GM19324 (cell line): ENCODE results near the gene LMO1.

Experiments
- ATAC-seq: cut with Tn5 transposase; IDR thresholded peaks from one replicate; pipeline ENCODE4 v1.9.1; 2021; ENCODE audit warnings: mild to moderate bottlenecking, moderate library complexity; ENCODE audit not compliant: unreplicated experiment, low FRiP score

The LMO1 gene

DNA sequence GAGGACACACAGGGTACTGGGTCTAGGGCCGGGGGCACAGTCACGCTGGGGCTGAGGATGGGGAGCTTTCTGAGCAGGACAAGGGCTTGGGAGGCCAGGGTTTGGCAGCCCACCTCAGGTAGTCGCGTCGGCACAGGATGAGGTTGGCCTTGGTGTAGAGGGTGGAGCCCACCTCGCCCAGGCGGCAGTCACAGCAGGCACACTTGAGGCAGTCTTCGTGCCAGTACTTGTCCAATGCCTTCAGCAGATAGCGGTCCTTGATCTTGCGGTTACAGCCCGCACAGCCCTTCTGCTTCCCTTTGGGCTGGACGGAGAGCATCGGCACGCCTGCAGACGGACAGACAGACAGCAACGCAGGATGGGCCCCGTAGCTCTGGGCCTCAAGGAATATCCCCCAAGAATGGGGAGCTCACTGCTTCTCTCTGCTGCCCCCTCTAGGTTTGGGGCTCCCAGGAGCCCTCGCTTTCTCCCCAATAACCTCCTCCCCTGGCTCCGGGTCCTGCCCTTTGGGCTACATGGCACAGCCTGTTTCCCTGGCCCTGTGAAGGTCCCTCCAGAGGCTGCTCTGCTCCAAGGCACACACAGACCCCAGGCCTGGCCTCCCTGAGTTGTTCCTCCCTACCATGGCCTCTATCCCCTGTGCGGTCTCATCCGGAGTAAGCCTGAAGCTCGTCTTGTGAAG is 33.4 kb downstream of the LMO1 start:
- no peak for ATAC-seq

DNA sequence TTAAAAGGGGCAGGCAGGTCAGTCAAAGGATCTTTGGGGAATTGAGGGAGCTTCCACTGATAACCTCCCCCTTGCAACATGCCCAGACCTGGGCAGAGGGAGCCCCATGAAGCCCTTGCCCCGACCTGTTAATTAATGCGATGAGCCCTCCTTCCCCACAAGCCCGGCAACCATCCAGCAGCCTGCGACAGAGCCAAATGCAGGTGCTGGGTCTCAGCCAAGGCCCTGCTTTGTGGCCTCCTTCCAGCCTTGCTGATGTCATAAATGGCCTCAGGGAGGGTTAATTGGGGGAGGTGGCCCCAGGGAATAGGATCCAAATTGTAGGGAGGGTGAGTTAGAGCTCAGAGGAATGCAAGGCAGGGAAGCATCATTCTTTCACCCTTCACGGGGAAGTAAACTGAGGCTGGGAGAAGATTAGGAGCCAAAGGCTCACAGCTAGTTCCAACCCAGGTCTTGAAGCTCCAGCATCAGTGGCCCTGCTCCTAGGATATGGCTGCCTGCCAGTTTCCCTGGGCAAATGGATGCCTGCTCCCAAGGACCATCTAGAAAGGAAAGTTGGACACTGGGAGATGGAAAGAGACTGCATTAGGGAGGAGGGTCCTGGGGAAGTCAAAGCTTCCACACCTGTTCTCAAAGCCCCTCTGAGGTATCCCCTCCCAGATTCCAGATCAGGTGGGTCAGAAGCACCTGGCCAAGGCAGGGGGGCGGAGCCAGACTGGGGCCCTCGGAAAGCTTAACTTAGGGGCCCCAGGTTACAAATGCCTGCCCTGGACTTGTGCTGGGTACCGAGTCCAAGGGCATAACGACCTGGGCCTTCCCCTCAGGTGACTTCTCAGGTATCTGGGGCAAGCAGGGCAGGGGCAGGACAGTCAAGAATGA is 34.1 kb downstream of the LMO1 start:
- no peak for ATAC-seq

DNA sequence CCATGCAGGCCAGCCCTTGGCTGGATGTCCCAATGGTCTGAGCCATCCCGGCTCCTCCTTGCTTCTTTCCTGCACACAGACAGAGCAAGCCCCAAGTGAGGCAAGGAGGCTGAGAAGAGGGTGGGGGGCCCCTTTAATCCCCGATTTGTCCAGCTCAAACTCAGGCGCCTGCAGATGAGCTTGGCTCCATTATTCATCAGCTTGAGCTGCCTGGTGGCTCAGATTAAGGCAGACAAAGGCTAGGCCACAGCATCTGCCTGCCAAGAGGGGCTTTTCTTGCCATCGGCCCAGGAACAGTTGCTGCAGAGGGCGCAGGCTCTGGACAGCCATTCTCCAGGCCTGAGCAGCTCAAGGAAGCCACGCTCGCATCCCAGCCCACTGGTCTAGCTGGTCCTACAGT is 35.4 kb downstream of the LMO1 start:
- no peak for ATAC-seq

DNA sequence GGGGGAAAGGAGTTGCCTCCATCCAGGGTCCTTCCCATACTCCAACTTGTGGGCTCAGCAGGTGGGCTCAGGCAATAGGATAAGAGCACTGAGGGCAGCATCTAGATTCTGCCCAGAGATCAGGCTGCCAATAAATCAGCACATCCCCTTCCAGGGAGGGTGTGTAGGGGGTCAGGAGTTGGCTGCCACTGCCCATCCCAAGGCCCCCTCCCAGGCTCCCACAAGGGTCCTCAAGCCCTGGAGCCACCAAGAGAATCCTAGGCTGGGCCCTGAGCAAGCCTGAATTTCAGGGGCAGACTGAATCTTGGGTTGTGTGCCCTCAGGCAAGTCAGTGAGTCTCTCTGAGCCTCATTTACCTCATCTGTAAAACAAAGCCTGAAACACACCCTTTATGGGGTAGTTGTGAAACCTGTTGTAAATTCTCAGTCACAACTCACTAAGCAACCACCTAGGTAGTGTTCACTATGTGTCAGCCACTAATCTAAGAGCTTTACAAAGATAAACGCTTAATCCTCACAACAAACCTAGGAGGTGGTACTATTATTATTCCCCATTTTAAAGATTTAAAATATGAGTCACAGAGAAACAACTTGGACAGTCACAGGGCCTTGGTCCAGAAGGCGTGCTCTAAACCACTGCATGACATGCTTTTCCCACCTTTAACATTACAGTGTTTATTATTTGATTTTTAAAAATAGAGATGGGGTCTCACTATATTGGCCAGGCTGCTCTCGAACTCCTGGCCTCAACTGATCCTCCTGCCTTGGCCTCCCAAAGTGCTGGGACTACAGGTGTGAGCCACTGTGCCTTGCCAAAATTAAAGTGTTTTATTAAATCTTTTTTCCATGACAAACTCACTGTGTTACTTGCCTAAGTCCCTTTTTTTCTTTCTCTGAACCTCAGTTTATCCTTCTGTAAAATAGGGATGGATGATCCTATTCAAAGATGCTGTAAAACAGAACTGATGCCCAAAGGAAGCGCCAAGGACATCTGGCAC is 36.2 kb downstream of the LMO1 start:
- no peak for ATAC-seq

DNA sequence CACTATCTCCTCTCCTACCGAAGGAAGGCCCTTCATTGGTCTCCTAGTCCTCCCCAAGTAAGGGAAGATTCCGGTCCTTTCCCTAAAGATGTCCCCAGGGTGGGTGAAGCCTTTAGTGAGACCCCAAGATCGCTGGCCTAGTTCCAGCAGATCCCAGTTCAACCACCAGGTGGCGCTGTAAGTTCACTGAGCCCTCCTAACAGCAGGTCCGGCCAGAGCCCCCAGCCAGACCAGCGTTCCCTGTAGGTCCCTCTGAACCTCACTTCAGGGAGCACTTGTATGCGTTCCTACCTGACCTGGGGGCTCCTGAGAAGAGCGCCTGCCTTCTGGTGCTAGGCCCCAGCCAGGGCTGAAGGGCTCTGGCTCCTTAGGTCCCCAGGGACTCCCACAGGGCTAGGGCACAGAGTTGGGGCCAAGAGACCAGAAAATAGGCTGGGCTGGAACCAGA is 38.1 kb downstream of the LMO1 start:
- no peak for ATAC-seq

DNA sequence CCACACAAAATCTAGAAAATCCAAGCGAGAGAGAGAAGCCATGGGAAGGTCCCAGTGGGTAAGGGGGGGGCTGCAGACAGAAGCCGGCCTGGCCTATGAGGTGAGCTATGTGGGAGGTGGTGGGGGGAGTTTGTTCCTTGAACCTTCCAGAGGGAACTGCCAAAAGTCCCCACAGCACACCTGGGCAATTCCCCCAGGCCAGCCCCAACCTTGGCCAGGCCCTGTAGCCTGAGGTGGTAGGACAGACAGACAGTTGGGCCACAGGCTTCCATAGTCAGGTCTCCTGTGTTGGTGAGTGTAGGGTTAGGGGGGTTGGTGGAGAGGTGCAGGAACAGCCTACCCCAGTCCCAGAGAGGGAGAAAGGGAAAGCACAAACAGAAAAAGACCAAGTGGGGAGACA is 39.0 kb downstream of the LMO1 start:
- no peak for ATAC-seq

DNA sequence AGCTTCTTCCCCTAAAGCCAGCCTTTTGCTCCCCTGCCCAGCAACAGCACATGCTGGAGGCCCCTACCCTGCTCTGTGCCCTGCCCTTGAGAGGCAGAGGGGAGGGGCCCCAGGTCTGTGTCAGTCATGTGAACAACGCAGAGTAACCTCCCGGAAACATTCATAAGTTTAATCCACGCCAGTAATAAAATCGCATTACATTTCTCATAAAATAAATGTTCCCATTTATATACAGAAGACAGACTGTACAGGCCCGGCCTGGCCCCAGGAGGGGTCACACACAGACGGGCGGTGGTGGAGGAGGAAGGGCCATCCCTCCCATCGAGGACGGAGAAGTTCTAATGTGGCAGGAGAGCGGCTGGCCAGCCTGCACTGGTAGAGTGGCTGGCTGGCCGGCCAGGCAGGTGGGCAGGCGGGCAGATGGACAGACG is 39.5 kb downstream of the LMO1 start:
- no peak for ATAC-seq

DNA sequence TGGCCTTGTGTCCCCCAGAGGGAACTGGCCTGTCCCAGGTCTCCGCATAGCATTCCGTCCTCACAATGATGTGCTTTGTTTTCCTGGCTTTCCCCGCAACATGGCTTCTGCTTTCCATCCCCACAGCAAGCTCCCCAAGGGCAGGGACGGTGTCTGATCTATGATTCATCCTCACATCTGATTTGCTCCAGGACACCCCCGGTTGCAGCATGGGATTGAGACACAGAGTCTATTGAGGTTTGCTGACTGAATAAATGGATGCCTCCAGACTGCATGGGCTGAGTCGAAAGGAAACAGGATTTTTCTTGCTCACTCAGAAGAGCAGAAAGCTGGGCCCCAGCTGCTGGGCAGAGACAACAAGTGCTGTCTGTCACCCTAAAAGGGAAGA is 40.2 kb downstream of the LMO1 start:
- ATAC-seq, result no peak

DNA sequence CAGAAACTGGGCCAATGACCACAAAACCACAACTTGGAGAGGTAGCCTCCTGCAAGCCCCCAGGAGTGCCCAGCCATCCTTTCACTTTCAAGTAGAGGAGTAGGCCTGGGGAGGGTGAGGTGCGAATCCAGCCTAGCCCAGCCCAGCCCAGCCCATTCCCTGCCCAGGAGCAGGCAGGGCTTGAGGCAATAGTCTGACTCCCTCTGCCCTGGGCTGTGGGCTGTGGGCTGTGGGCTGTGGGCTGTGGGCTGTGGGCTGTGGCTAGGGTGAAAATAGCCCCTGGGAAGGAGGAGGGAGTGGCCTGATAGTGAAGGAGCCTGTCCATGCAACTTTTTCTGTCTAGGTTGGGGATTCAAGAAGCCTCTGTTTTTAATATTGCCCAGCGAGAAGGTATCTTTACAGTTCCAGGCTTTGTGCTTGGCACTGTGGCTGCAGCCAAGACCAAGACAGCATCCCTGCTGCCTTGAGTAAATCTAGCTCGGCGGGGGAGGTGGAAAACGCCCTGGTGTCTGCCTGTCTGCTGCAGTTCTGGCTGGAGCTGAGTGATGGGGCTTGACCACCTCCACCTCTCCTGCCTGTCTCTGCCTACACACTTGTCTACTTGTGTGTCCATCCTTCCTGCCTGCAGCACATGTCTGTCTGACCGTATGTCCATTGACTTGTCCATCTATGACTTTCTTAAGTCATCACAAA is 40.7 kb downstream of the LMO1 start:
- no peak for ATAC-seq

DNA sequence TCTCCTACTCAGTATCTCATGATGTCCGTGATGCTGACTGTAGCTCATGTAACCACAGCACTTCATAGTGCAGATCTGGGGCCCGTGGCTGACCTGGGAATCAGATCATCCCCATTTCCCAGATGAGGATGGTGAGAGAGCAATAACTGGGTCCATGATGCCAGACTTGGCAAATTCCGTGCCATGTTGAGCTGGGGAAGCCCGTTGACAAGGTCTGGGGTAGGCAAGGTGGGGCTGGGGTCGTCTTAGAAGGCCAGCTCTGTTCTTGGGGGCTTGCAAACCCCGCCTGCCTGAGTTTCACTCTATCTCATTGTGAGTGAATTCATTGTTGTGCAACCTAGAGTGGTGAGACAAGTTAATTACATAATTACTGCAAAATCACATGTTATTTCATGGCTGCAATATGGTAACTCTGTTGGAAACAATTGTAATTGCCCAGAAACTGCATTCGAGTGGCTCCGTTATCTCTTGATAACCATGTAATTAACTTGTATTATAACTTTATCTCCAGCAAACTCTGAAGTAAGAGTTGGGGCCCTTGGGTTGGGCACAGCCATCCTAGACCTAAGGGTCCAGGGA is 41.7 kb downstream of the LMO1 start:
- ATAC-seq, result no peak

DNA sequence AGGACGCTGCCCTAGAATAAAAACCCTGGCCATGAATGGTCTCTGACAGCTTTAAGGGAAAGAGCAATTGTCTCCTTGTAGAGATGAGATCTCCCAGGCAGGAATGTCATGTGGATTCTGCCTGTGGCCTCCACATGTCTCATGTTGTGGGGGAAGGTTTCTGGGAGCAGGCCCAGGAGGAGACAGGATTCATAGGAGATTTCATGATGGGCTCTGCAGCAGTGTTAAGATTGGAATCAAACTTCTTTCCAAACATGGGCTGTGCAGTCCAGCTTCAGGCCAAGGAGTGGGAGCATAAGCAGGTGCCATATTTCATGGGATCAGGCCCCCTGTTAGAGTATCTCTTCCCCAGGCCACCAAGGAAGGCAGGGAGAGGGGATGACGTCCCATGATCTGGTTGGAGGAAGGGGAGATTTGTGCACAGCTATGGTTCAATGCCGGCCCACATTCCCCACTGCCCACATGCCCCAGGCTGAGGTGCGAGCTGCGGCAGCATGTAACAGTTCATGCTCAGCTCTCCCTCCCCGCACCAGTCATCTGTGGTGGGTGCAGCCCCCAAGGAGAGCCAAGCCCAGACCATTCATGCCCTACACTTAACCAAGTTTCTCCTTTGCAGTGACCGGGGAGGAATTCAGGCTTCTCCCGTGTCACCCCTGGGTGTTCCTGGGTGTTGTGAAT is 42.5 kb downstream of the LMO1 start:
- no peak for ATAC-seq

DNA sequence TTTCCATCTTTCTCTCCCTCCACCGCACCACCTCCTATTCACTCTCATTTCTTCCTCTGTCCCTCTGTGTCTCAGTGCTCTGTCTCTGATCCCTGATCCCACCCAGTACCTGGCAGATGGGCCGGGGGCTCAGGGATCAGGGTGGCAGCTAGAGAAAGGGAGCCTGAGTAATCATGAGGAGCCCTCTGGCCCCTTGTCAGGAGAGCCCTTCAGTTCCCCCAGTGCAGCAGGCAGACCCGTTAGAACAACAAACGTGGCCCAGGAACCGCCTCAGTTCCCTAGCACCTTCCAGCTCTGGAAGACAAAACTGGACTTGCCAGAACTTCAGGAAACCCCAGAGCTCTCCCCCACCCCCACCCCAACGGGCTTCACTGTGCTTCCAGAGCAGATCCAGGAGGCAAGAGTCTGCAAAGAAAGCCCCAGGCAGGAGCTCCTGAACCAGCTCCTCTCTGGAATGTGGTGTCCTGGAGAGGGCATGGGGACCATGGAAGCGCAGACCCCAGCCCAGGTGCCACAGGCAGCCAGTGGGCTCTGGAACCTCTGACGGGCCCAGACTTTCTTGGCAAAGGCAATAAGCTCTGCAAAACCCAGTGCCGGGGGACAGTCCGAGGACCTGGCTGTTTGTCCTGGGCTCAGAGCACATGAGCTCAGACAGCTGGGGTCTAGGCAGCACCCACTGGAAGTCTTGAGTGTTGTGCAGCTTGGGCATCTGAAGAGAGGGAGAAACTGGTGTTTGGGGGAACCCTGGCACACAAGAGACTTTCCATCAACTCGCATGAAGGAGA is 43.2 kb downstream of the LMO1 start:
- ATAC-seq, result no peak

DNA sequence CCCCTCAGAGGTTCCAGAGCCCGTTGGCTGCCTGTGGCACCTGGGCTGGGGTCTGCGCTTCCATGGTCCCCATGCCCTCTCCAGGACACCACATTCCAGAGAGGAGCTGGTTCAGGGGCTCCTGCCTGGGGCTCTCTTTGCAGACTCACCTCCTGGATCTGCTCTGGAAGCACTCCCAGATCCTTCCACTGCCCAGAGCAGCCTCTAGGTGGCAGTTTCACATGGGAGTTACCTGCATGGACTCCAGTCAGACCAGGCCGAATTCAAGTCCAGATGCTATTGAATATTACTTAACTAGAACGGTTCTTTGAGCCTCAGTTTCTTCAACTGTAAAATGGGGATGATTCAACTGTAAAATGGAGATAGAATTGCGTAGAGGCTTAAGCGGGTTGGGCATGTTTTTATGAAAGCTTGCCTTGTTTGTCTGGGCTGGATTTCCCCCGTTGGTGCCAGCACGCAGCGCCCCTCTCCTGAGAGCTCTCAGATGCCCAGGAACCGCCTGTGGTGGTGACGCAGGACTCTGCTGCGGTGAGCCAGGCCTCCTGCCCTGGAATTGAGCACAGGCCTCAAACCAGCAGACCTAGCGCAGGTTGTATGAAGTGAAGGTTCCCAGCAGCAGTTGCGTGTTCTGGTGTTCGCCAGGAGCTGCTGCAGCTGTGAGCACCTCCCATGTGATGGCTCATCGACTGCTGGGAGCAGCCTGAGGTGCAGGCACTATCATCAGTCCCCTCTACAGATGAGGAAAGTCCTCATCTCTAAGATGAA is 44.2 kb downstream of the LMO1 start:
- no peak for ATAC-seq

DNA sequence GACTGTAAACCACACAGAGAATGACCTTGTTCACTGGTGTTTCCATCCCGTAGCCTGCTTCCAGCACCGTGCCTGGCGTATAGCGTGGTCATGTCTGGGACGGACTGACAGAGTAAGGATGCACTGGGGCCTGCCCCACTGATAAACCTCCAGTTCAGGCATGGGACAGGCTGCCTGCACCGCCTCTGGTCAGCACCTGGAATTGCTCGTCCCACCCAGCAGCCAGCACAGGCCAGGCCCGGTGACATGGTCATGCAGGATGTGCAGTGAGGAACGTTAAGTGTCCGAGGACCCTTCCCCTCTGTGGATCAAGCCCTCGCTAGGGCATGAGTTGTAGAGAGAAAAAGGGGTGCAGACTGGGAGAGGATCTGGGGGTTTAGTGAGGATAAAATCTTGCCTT is 44.8 kb downstream of the LMO1 start:
- no peak for ATAC-seq

DNA sequence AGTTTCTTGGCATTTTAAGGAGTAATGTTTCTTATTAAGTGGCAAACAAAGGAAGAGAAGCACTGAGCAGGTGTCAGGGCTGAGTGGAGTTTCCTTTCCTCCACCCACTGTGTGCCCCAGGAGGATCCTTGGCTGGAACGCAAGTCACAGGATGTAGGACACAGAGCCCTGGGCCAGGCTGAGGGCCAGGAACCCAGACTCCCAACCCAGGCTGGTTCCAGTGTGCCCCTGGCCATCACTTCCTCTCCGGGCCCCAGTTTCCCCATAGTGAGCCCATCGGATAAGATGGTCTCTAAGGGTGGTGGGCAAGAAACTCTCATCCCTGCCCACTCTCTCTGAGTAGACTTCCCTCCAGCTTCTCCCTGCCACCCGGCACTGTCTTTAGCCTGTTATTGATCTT is 45.3 kb downstream of the LMO1 start:
- no peak for ATAC-seq

DNA sequence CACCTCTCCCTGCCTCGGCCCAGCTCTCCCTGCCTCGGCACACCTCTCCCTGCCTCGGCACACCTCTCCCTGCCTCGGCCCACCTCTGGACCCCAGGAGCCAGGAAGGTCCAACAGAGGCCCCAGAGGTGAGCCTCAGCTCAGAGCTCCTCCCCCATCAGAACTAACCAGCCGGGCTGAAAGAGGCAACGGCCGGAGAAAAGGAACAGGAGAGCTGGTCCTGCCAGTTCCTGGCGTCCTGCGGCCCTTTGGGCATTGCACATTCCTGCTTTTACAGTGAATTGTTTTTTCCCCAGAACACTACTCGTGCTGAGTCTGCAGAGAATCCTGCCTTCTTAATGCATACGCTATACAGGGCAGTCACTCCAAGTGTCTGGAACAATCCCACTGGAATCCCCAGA is 45.8 kb downstream of the LMO1 start:
- ATAC-seq, result no peak

DNA sequence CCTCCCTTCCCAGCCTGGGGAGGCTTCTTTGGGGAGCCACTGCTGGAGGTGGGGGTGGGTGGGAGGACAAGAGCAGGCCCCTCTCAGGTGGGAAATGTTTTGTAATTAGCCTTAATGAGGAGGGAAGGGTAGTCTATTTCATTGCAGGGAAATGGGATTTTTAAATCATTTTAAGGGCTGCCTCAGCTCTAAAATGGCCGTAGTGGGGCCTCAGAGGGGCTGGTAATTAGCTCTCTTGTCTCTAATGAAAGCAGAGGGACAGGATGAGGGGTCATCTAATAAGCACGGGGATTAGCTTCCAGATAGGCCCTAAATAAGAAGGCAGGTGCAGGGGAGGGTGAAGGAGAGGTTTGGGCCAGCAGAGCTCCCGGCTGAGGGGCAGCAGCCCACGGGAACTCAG is 46.5 kb downstream of the LMO1 start:
- ATAC-seq, result no peak

DNA sequence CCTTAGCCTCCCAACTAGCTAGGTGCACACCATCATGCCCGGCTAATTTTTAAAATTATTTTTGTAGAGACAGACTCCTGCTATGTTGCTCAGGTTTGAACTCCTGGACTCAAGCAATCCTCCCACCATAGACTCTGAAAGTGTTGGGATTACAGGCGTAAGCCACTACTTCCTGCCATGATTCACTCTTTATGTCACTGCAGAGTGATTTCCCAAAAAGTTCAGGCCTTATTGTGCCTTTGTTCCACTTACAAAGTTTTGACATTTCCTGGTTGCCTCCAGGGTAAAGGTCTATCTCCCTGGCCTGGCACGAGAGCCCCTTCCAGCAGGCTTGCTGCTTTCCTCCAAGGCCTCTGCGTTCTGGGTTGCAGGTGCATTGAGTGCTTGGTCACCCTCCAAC is 50.3 kb downstream of the LMO1 start:
- ATAC-seq, result no peak
